ENCODE results near the gene CA11. TPM values are rescaled to one million over a fixed set of nuclear protein-coding genes. Genes with fewer than 3 reads are reported as not detected.

Gene CA11
- total and polyA plus RNA-seq, 2 of the 8 experiments (the other 6 are each of a cell fraction or from before 2014, with no cell fraction given): 51.7 to 71.4 TPM

DNA sequence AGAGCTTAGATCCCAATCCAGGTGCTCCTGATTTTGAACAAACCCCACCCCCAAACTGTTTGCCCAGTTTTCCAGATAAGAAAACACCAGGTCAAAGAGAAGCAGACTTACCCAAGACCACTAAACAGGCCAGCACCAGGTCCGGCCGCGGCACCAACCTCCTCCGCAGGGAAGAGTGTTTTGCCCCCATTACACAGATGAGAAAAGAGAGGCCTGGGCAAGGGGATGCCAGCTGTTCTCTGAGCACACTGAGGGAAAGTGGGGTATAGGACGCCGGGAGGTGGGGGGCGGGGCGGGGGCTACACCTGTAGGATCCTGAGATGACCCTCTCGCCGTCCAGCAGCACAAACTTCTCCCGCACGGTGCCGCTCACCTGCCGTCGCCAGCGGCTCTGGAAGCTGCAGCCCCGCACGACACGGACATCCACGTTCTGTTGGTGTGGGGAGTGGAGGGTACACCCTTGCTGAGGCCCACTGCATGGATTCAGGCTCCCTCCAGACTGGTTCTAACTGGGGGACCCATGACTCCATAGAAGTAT, 36.3 kb downstream of the CA11 start (continued):
- TF ChIP-seq, protein P1, sequence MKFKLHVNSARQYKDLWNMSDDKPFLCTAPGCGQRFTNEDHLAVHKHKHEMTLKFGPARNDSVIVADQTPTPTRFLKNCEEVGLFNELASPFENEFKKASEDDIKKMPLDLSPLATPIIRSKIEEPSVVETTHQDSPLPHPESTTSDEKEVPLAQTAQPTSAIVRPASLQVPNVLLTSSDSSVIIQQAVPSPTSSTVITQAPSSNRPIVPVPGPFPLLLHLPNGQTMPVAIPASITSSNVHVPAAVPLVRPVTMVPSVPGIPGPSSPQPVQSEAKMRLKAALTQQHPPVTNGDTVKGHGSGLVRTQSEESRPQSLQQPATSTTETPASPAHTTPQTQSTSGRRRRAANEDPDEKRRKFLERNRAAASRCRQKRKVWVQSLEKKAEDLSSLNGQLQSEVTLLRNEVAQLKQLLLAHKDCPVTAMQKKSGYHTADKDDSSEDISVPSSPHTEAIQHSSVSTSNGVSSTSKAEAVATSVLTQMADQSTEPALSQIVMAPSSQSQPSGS (IDR thresholded peaks at IDR 0.05; ENCODE audit: low read length): no peak
- TF ChIP-seq POU5F1 (IDR thresholded peaks at IDR 0.05; ENCODE audit: low read depth, low read length): no peak
- TF ChIP-seq EGR1 (IDR thresholded peaks at IDR 0.05; ENCODE audit: borderline replicate concordance, low read depth, low read length): no peak

Data from H1 (cell line).